Natural killer cell (primary cell): ENCODE data around the gene FZD2. TPM values are rescaled to one million over a fixed set of nuclear protein-coding genes. Genes with fewer than 3 reads are reported as not detected.

Source experiments
- ATAC-seq, 3 donors: fragments of 150-1000 bp in 2 of 3; fragments of 200-7000 bp in 1 of 3; cut with Tn5 transposase; 1 replicate in 1 of 3; 2 replicates in 2 of 3; pipeline ENCODE4 v1.10.0; 2021; ENCODE audit warnings: mild to moderate bottlenecking in 2 of 3, moderate library complexity in 2 of 3
- DNase-seq, 2 donors: peaks; one replicate each; pipeline versions ENCODE4 v3.0.0 to v3.0.0-alpha.2; 2013 to 2021; ENCODE audit warnings: mixed read lengths in 1 of 2
- H3K27ac ChIP-seq: one replicate; pipeline ENCODE4 v1.5.1; 2013; ENCODE audit warnings: mild to moderate bottlenecking, low read length
- H3K27me3 ChIP-seq: one replicate; pipeline ENCODE4 v1.6.1; 2013; ENCODE audit warnings: low read length; ENCODE audit not compliant: control insufficient read depth, insufficient read depth
- H3K36me3 ChIP-seq: one replicate; pipeline ENCODE4 v1.6.1; 2013; ENCODE audit warnings: low read length; ENCODE audit not compliant: control insufficient read depth, insufficient read depth
- H3K4me1 ChIP-seq: one replicate; pipeline ENCODE4 v1.6.1; 2013; ENCODE audit warnings: low read length; ENCODE audit not compliant: control insufficient read depth, insufficient read depth
- H3K4me3 ChIP-seq: one replicate; pipeline ENCODE4 v1.5.1; 2013; ENCODE audit warnings: low read length
- H3K9me3 ChIP-seq: one replicate; pipeline ENCODE4 v1.6.1; 2013; ENCODE audit warnings: low read length; ENCODE audit not compliant: control insufficient read depth, insufficient read depth
- H3K27ac Mint-ChIP-seq, 2 donors: one replicate each; pipeline ENCODE4 v1.8.0; 2022; ENCODE audit warnings: mild to moderate bottlenecking in 2 of 2, mixed read lengths in 2 of 2, moderate library complexity in 1 of 2
- H3K27me3 Mint-ChIP-seq, 2 donors: one replicate each; pipeline ENCODE4 v1.8.0; 2022; ENCODE audit warnings: low read depth in 2 of 2, mixed read lengths in 2 of 2
- H3K36me3 Mint-ChIP-seq: one replicate; pipeline ENCODE4 v1.8.0; 2022; ENCODE audit warnings: mixed read lengths
- H3K4me1 Mint-ChIP-seq, 2 donors: one replicate each; pipeline ENCODE4 v1.8.0; 2022; ENCODE audit warnings: mixed read lengths in 2 of 2
- H3K4me3 Mint-ChIP-seq: one replicate; pipeline ENCODE4 v1.8.0; 2022; ENCODE audit warnings: mild to moderate bottlenecking, moderate library complexity, mixed read lengths
- H3K9me3 Mint-ChIP-seq, 2 donors: one replicate each; pipeline ENCODE4 v1.8.0; 2022; ENCODE audit warnings: mixed read lengths in 2 of 2
- CTCF ChIP-seq: fragments of 200-600 bp; IDR thresholded peaks from one replicate; pipeline ENCODE4 v1.8.0; 2022; ENCODE audit warnings: antibody characterized with exemption
- WGBS: methylation state at CpG from one replicate; pipeline ENCODE4 v1.1.7; 2013; ENCODE audit warnings: missing lambda C conversion rate; ENCODE audit not compliant: insufficient coverage; 5-methylcytosine and 5-hydroxymethylcytosine counted together
- intact Hi-C: fragments of 100-400 bp; cut with micrococcal nuclease; formaldehyde crosslinking; loops from one replicate; pipeline ENCODE4 v1.14.2; 2022
- total RNA-seq, 4 donors: library from RNA; stranded (reverse); fragments of 120-200 nt in 1 of 4; gene quantifications; one replicate each; pipeline versions ENCODE4 v1.2.3 to v1.2.4, GENCODE V29; 2013 to 2022

Gene FZD2
- total RNA-seq, 3 donors from 2014 or later (not counting 1 experiment from before 2014, with no cell fraction given), result 0.27 to 0.55 (median 0.33) TPM

- Mint-ChIP-seq H3K4me1 (no peaks in the 10 kb centered on the region), H3K36me3 (no peaks in the 10 kb centered on the region), H3K9me3 (no peaks in the 10 kb centered on the region), H3K4me3 (no peak overlapping the region), H3K27ac (no peak overlapping the region), H3K27me3 (peaks cover 6 to 9% of the 10 kb centered on the region in 2 donors)
- no peak overlapping the region for H3K4me3 ChIP-seq
- no peaks in the 10 kb centered on the region for H3K27me3 ChIP-seq
- H3K36me3 ChIP-seq, result no peaks in the 10 kb centered on the region
- no peak for TF ChIP-seq CTCF
- H3K27ac ChIP-seq, result no peak overlapping the region
- 89% methylated on average over 3 of the region's 4 CpGs for WGBS
- no peak for ATAC-seq
- DNase-seq, result no peak
- H3K4me1 ChIP-seq, result no peaks in the 10 kb centered on the region
- intact Hi-C loops, result no loop called here
- H3K9me3 ChIP-seq, result no peaks in the 10 kb centered on the region
These were observed 33.9 kb downstream of the FZD2 start for GRCh38 chr17:44591206-44591605.

- H3K4me1 Mint-ChIP-seq, result no peaks in the 10 kb centered on the region
- intact Hi-C loops, result no loop called here
- 60% methylated on average over 6 of the region's 6 CpGs for WGBS
These were observed 35.9 kb downstream of the FZD2 start for GRCh38 chr17:44593156-44593555.

GRCh38 chr17:44595216-44595775 lies 38.0 kb downstream of the FZD2 start:
- Mint-ChIP-seq H3K27ac (no peak overlapping the region), H3K4me3 (no peak overlapping the region), H3K9me3 (no peaks in the 10 kb centered on the region), H3K36me3 (no peaks in the 10 kb centered on the region), H3K27me3 (peaks cover 6 to 9% of the 10 kb centered on the region in 2 donors), H3K4me1 (no peaks in the 10 kb centered on the region)
- ATAC-seq, result no peak
- no peaks in the 10 kb centered on the region for H3K4me1 ChIP-seq
- intact Hi-C loops, result no loop called here
- H3K4me3 ChIP-seq, result no peak overlapping the region
- H3K36me3 ChIP-seq, result no peaks in the 10 kb centered on the region
- no peaks in the 10 kb centered on the region for H3K27me3 ChIP-seq
- DNase-seq, result no peak
- 63% methylated on average over 10 of the region's 10 CpGs for WGBS
- no peaks in the 10 kb centered on the region for H3K9me3 ChIP-seq
- no peak for TF ChIP-seq CTCF
- H3K27ac ChIP-seq, result no peak overlapping the region

More at GRCh38 chr17:44593156-44593555, 35.9 kb downstream of the FZD2 start:
- peaks cover 6 to 9% of the 10 kb centered on the region in 2 donors for H3K27me3 Mint-ChIP-seq
- no peak overlapping the region for H3K27ac Mint-ChIP-seq
- H3K4me3 ChIP-seq, result no peak overlapping the region
- H3K36me3 Mint-ChIP-seq, result no peaks in the 10 kb centered on the region
- DNase-seq, result no peak
- no peaks in the 10 kb centered on the region for H3K9me3 Mint-ChIP-seq
- H3K27ac ChIP-seq, result no peak overlapping the region
- no peak overlapping the region for H3K4me3 Mint-ChIP-seq
- H3K36me3 ChIP-seq, result no peaks in the 10 kb centered on the region
- ATAC-seq, result no peak
- no peaks in the 10 kb centered on the region for H3K27me3 ChIP-seq
- no peak for TF ChIP-seq CTCF
- no peaks in the 10 kb centered on the region for H3K9me3 ChIP-seq
- H3K4me1 ChIP-seq, result no peaks in the 10 kb centered on the region

GRCh38 chr17:44598329-44598728 lies 41.0 kb downstream of the FZD2 start:
- intact Hi-C loops, result no loop called here
- no peaks in the 10 kb centered on the region for H3K9me3 ChIP-seq
- Mint-ChIP-seq H3K9me3 (no peaks in the 10 kb centered on the region), H3K27ac (no peak overlapping the region), H3K4me3 (no peak overlapping the region), H3K36me3 (no peaks in the 10 kb centered on the region), H3K27me3 (peaks cover 6 to 8% of the 10 kb centered on the region in 2 donors), H3K4me1 (no peaks in the 10 kb centered on the region)
- no peak overlapping the region for H3K27ac ChIP-seq
- no peak for ATAC-seq
- H3K36me3 ChIP-seq, result no peaks in the 10 kb centered on the region
- 96% methylated on average over 4 of the region's 5 CpGs for WGBS
- H3K4me1 ChIP-seq, result no peaks in the 10 kb centered on the region
- H3K27me3 ChIP-seq, result no peaks in the 10 kb centered on the region
- no peak for DNase-seq
- H3K4me3 ChIP-seq, result no peak overlapping the region
- TF ChIP-seq CTCF, result no peak
